ENCODE measurements around the gene CENPP.
"Not testable (repeated sequence)": the region's sequence is repeated elsewhere in the genome, so short reads cannot be mapped to it uniquely, and the experiment has no call there.

CENPP gene

DNA sequence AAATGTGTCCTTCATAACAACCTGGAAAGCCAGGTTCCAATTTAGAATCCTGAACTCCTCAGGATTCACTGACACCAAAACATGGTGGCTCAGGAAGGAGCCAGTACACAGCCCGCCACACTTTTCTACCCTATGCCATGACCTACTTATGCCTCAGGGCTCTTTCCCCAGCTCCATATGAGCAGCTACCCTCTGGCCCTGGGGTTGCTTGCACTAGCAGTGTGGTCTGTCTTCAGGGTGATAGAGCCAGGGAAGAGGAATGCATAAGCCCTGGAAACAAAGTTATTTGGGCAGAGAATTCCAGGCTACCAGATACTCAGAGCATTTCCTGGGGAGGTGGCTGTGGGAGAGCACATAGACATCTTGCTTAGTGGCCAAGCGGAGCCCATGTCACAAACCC is 225.0 kb downstream of the CENPP start:
- Histone ChIP-seq H3K27ac (ENCODE audit: insufficient read depth, low read depth, low read length, poor library complexity, severe bottlenecking) (no peak overlapping the region), H3K9me3 (ENCODE audit: control insufficient read depth, low read length) (no peaks in the 10 kb centered on the region), H3K36me3 (ENCODE audit: control insufficient read depth, insufficient read depth, low read length) (no peaks in the 10 kb centered on the region), H3K4me1 (ENCODE audit: control insufficient read depth, insufficient read depth, low read length) (no peaks in the 10 kb centered on the region), H3K4me3 (ENCODE audit: insufficient read depth, low read depth, low read length) (no peak overlapping the region), H3K27me3 (ENCODE audit: control insufficient read depth, insufficient read depth, low read length, poor library complexity, severe bottlenecking) (no peaks in the 10 kb centered on the region)
- WGBS, 2 experiments: 94 to 96% methylated on average over 2 of the region's 2 CpGs

DNA sequence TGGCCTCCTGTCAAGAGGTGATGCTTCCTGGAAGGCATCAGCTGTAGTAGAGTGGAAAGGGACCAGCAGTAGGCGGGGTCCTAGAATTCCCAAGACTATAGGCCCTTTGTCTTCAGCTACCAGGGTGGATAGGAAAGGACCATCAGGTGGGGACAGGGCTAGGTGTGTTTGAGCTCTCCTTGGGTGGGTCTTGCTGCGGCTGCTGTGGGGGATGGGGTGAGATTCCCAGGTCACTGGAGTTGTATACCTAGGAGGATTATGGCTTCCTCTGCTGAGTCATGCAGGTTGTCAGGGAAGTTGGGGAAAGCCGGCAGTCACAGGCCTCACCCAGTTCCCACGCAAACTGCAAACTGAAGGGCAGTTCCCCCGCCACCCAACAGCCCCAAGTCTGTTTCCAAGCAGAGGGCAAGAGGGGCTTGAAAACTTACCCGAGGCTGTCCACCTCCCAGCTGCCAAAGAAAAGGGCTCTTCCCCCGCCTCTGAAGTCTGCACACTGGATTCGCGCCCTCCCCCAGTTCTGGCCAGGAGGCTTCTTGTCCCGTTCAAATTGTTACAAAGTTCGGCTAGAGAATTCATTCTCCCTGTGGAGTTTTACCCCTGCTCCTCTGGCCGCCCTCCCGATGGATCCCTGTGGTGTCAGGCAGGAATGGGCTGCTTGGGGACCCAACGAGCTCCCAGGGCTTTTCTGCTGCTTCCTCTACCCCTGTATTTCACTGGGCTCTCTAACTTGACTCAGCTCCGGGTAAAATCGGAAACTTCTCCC is 233.0 kb downstream of the CENPP start:
- Histone ChIP-seq H3K36me3 (ENCODE audit: control insufficient read depth, insufficient read depth, low read length) (no peaks in the 10 kb centered on the region), H3K4me1 (ENCODE audit: control insufficient read depth, insufficient read depth, low read length) (no peaks in the 10 kb centered on the region), H3K27ac (ENCODE audit: insufficient read depth, low read depth, low read length, poor library complexity, severe bottlenecking) (no peak overlapping the region), H3K9me3 (ENCODE audit: control insufficient read depth, low read length) (no peaks in the 10 kb centered on the region), H3K27me3 (ENCODE audit: control insufficient read depth, insufficient read depth, low read length, poor library complexity, severe bottlenecking) (no peaks in the 10 kb centered on the region), H3K4me3 (ENCODE audit: insufficient read depth, low read depth, low read length) (no peak overlapping the region)
- 90 to 91% methylated on average over 16 of the region's 16 CpGs for WGBS, 2 experiments

DNA sequence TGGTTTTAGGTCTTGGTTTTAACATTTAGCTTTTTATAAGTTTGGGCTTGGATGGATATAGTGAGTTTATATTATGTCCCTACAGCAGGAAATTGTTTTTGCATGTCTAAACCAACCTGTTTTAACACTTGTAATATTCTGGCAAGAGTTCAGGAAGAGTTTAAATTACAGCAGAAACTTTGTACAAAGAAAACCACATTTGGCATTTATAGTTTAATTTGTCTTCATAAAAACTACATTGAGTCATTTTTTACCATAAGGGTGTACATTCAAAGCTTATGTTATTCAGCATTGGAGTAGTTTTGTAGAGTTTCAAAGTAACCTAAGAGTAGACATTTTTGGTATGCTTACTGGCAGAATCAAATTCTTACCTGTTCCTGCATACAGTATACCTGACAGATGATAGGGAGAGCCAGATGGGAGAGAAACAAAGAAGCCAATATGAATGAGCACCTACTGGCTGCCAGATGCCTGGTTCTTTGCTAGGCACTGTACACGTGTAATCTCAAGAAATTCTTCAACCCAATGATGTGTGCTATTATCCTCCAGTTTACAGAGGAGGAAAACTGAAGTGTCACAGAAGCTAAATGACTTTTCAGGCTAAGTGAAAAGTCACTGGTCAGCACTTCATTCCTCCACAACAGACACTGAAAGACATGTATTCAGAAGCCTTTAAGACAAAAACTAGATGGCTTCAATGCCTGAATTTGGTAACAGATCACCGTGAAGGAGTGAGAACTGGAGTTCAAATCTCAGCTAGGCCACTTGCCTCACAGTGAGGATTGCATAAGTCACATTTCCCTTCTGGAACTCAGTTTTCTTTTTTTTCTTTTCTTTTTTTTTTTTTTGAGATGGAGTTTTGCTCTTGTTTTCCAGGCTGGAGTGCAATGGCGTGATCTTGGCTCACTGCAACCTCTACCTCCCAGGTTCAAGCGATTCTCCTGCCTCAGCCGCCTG is 235.9 kb downstream of the CENPP start:
- Histone ChIP-seq H3K9me3 (ENCODE audit: control insufficient read depth, low read length) (no peaks in the 10 kb centered on the region), H3K4me1 (ENCODE audit: control insufficient read depth, insufficient read depth, low read length) (no peaks in the 10 kb centered on the region), H3K27me3 (ENCODE audit: control insufficient read depth, insufficient read depth, low read length, poor library complexity, severe bottlenecking) (no peaks in the 10 kb centered on the region), H3K27ac (ENCODE audit: insufficient read depth, low read depth, low read length, poor library complexity, severe bottlenecking) (no peak overlapping the region), H3K36me3 (ENCODE audit: control insufficient read depth, insufficient read depth, low read length) (no peaks in the 10 kb centered on the region), H3K4me3 (ENCODE audit: insufficient read depth, low read depth, low read length) (no peak overlapping the region)
- WGBS, 2 experiments: 84 to 95% methylated on average over 4 to 5 of the region's 5 CpGs

DNA sequence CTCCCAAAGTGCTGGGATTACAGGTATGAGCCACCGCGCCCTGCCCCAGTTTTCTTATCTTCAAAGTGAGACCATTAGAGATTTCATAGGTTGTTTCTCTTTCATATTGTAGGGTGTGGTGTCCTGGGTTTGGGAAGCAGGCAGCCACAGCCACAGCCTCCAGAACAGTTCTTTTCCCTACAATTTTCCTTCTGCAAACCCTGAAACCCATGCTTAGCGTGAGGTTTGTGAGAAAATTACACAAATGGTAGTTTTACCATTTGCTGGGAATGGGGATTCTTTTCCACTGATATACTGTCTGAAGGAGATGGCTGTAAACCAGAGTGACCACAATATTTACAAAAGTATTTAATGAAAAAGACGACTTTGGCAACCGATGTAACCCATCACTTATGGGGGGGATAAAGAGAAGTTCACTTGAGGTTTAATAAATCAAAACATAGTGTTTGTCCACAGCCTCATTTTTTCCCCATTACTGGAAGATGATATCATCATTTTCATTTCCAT is 236.8 kb downstream of the CENPP start:
- no peaks in the 10 kb centered on the region for H3K9me3 ChIP-seq (ENCODE audit: control insufficient read depth, low read length)
- no peak overlapping the region for H3K27ac ChIP-seq (ENCODE audit: insufficient read depth, low read depth, low read length, poor library complexity, severe bottlenecking)
- H3K36me3 ChIP-seq (ENCODE audit: control insufficient read depth, insufficient read depth, low read length): no peaks in the 10 kb centered on the region
- 89 to 98% methylated on average over 3 to 5 of the region's 5 CpGs for WGBS, 2 experiments
- no peak overlapping the region for H3K4me3 ChIP-seq (ENCODE audit: insufficient read depth, low read depth, low read length)
- no peaks in the 10 kb centered on the region for H3K4me1 ChIP-seq (ENCODE audit: control insufficient read depth, insufficient read depth, low read length)
- H3K27me3 ChIP-seq (ENCODE audit: control insufficient read depth, insufficient read depth, low read length, poor library complexity, severe bottlenecking): no peaks in the 10 kb centered on the region

DNA sequence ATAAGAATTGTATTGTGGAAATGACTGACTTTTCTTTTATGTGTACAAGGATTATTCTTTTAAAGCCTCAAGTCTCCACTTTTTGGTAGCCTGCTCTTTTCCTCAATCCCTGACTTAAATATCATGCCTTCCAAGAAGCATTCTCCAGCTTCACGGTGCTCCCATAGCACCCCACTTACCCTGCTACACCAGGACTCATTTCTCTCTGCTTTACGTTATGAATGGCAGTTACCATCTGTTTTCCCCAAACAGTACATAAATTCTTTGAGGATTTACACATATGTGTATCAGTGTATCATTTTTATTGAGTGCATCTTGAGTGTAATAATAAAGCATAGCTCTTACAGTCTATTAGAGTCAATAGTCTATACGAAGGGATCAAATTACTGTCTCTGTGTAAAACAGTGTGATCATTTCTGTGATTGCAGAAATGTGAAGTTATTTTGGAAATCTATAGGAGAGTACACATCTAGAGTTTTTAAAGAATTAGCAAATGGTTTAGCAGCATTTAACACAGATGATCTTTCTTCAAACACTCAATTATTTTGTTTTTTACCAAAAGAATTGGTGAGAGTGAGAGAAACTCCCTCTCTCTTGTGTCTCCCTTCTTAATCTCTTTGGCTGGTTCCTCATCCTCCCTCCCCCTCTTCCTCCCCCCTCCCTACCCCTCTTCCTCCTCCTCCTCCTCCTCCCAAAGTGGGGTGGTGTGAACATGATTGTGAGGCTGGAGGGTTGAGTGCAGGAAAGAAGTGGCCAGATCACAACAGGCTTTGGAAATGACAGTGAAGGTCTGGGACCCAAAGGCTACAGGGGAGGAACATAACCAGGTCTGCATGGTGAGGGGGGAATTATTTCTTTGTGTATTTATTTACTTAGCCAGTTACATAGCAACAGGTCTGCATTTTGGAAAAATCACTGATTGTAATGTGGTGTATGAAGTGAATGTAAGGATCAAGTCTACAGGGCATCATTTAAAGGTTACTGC is 237.7 kb downstream of the CENPP start:
- no peaks in the 10 kb centered on the region for H3K27me3 ChIP-seq (ENCODE audit: control insufficient read depth, insufficient read depth, low read length, poor library complexity, severe bottlenecking)
- 87 to 94% methylated on average over 3 of the region's 3 CpGs for whole genome bisulfite sequencing, 2 experiments
- no peaks in the 10 kb centered on the region for H3K9me3 ChIP-seq (ENCODE audit: control insufficient read depth, low read length)

DNA sequence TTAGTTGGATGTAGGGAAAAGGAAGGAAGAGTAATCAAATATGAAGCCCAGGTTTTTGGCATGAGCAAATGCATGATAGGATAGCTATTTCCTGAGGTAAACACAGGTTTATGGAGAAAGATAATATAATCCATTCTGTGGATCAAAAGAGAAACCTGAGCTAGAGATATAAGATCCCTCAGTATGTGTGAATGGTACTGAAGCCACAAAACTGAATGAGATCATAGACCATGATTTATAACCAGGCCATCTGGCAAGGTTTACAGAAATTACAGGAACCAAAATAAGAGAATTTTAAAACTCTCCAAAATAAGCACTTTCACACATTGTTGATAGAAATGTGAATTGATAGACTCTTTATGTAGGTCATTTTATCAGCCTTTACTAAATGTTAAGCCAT is 238.8 kb downstream of the CENPP start:
- Histone ChIP-seq H3K27ac (ENCODE audit: insufficient read depth, low read depth, low read length, poor library complexity, severe bottlenecking) (no peak overlapping the region), H3K4me1 (ENCODE audit: control insufficient read depth, insufficient read depth, low read length) (no peaks in the 10 kb centered on the region)

More for the DNA sequence above, 237.7 kb downstream of the CENPP start:
- Histone ChIP-seq H3K4me3 (ENCODE audit: insufficient read depth, low read depth, low read length) (no peak overlapping the region), H3K27ac (ENCODE audit: insufficient read depth, low read depth, low read length, poor library complexity, severe bottlenecking) (no peak overlapping the region), H3K4me1 (ENCODE audit: control insufficient read depth, insufficient read depth, low read length) (no peaks in the 10 kb centered on the region), H3K36me3 (ENCODE audit: control insufficient read depth, insufficient read depth, low read length) (no peaks in the 10 kb centered on the region)

DNA sequence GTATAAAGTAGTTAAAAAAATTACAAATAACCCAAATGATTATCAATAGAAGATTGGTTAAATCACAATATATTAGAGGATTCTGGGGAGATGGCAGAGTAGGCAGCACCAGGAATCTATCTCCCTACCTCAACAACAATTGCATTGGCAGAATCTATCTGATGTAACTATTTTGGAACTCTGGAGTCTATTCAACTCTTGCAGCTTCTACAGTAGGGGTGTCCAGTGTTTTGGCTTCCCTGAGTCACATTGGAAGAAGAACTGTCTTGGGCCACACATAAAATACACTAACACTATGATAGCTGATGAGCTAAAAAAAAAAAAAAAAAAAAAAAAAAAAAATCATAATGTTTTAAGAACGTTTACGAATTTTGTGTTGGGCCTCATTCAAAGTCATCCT is 239.2 kb downstream of the CENPP start:
- H3K4me3 ChIP-seq (ENCODE audit: insufficient read depth, low read depth, low read length): no peak overlapping the region
- no peaks in the 10 kb centered on the region for H3K36me3 ChIP-seq (ENCODE audit: control insufficient read depth, insufficient read depth, low read length)
- H3K4me1 ChIP-seq (ENCODE audit: control insufficient read depth, insufficient read depth, low read length): no peaks in the 10 kb centered on the region
- no peaks in the 10 kb centered on the region for H3K27me3 ChIP-seq (ENCODE audit: control insufficient read depth, insufficient read depth, low read length, poor library complexity, severe bottlenecking)
- no peak overlapping the region for H3K27ac ChIP-seq (ENCODE audit: insufficient read depth, low read depth, low read length, poor library complexity, severe bottlenecking)
- no peaks in the 10 kb centered on the region for H3K9me3 ChIP-seq (ENCODE audit: control insufficient read depth, low read length)
- 97 to 98% methylated on average over 2 of the region's 2 CpGs for WGBS, 2 experiments

More for the DNA sequence above, 238.8 kb downstream of the CENPP start:
- no peaks in the 10 kb centered on the region for H3K27me3 ChIP-seq (ENCODE audit: control insufficient read depth, insufficient read depth, low read length, poor library complexity, severe bottlenecking)
- H3K4me3 ChIP-seq (ENCODE audit: insufficient read depth, low read depth, low read length): no peak overlapping the region
- H3K9me3 ChIP-seq (ENCODE audit: control insufficient read depth, low read length): no peaks in the 10 kb centered on the region
- no peaks in the 10 kb centered on the region for H3K36me3 ChIP-seq (ENCODE audit: control insufficient read depth, insufficient read depth, low read length)

DNA sequence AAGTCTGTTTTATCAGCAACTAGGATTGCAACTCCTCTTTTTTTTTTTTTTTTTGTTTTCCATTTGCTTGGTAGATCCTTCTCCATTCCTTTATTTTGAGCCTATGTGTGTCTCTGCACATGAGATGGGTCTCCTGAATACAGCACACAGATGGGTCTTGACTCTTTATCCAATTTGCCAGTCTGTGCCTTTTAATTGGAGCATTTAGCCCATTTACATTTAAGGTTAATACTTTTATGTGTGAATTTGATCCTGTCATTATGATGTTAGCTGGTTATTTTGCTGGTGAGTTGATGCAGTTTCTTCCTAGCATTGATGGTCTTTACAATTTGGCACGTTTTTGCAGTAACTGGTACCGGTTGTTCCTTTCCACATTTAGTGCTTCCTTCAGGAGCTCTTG is 246.1 kb downstream of the CENPP start:
- not testable (repeated sequence) for H3K27ac ChIP-seq (ENCODE audit: insufficient read depth, low read depth, low read length, poor library complexity, severe bottlenecking); H3K36me3 ChIP-seq (ENCODE audit: control insufficient read depth, insufficient read depth, low read length); H3K9me3 ChIP-seq (ENCODE audit: control insufficient read depth, low read length); H3K4me1 ChIP-seq (ENCODE audit: control insufficient read depth, insufficient read depth, low read length); H3K4me3 ChIP-seq (ENCODE audit: insufficient read depth, low read depth, low read length); H3K27me3 ChIP-seq (ENCODE audit: control insufficient read depth, insufficient read depth, low read length, poor library complexity, severe bottlenecking)
- 94 to 95% methylated on average over 2 of the region's 2 CpGs for WGBS, 2 experiments

DNA sequence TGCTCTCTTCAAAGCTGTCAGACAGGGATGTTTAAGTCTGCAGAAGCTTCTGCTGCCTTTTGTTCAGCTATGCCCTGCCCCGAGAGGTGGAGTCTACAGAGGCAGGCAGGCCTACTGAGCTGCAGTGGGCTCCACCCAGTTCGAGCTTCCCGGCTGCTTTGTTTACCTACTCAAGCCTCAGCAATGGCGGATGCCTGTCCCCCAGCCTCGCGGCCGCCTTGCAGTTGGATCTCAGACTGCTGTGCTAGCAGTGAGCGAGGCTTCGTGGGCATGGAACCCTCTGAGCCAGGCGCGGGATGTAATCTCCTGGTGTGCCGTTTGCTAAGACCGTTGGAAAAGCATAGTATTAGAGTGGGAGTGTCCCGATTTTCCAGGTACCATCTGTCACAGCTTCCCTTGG is 247.9 kb downstream of the CENPP start:
- not testable (repeated sequence) for H3K4me1 ChIP-seq (ENCODE audit: control insufficient read depth, insufficient read depth, low read length); H3K27me3 ChIP-seq (ENCODE audit: control insufficient read depth, insufficient read depth, low read length, poor library complexity, severe bottlenecking); H3K27ac ChIP-seq (ENCODE audit: insufficient read depth, low read depth, low read length, poor library complexity, severe bottlenecking); H3K9me3 ChIP-seq (ENCODE audit: control insufficient read depth, low read length); H3K36me3 ChIP-seq (ENCODE audit: control insufficient read depth, insufficient read depth, low read length); H3K4me3 ChIP-seq (ENCODE audit: insufficient read depth, low read depth, low read length)
- WGBS, 2 experiments: 94 to 95% methylated on average over 14 of the region's 14 CpGs
